ENCODE measurements around the gene ROBO2.

The ROBO2 gene

GRCh38 chr3:77348244-77348855 is 308.5 kb downstream of the ROBO2 start:
- Mint-ChIP-seq H3K36me3 (ENCODE audit: insufficient read depth) (no peaks in the 10 kb centered on the region), H3K27ac (ENCODE audit: low read depth) (no peak overlapping the region), H3K9me3 (peaks cover 33% of the 10 kb centered on the region), H3K4me1 (no peaks in the 10 kb centered on the region), H3K27me3 (no peaks in the 10 kb centered on the region), H3K4me3 (no peak overlapping the region)
- ATAC-seq (replicated peaks; ENCODE audit: extremely low read depth, poor library complexity, severe bottlenecking): no peak
- no peak for DNase-seq (ENCODE audit: low spot score in 2 of 2)

DNA sequence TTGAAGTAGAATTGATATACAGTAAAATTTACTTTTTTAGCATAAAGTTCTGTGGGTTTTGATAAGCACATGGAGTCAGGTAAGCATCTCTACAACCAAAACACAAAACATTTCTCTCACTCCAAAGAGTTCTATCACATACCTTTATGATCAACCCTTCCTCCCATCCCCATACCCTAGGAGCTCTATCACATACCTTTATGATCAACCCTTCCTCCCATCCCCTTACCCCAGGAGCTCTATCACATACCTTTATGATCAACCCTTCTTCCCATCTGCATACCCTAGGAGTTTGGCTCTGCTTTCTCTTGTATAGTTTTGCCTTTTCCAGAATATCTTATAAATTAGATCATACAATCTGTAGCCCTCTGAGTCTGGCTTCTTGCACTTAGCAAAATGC is 315.1 kb downstream of the ROBO2 start:
- H3K9me3 Mint-ChIP-seq: peaks cover 41% of the 10 kb centered on the region
- H3K4me1 Mint-ChIP-seq: no peaks in the 10 kb centered on the region
- no peaks in the 10 kb centered on the region for H3K27me3 Mint-ChIP-seq
- no peak overlapping the region for H3K27ac Mint-ChIP-seq (ENCODE audit: low read depth)
- no peak for ATAC-seq (replicated peaks; ENCODE audit: extremely low read depth, poor library complexity, severe bottlenecking)
- H3K36me3 Mint-ChIP-seq (ENCODE audit: insufficient read depth): no peaks in the 10 kb centered on the region
- no peak for DNase-seq (ENCODE audit: low spot score in 2 of 2)
- H3K4me3 Mint-ChIP-seq: no peak overlapping the region

DNA sequence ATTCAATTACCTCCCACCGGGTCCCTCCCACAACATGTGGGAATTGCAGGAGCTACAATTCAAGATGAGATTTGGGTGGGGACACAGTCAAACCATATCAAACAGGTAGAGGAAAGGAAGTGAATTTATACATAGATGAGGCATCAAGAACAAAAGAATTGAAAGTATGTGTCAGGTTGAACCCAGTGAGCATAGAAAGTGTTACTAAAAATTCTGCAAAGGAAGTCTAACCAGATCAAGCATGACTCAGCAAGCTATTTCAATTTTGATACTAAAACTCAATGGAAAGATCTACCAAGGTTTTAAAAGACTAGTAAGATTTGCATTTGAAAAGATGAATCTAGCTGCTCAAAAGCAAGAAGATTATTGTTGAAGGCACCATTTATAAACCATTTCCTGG is 323.0 kb downstream of the ROBO2 start:
- H3K4me3 Mint-ChIP-seq: no peak overlapping the region
- peaks cover 5% of the 10 kb centered on the region for H3K36me3 Mint-ChIP-seq (ENCODE audit: insufficient read depth)
- H3K9me3 Mint-ChIP-seq: peaks cover 32% of the 10 kb centered on the region
- H3K4me1 Mint-ChIP-seq: no peaks in the 10 kb centered on the region
- H3K27ac Mint-ChIP-seq (ENCODE audit: low read depth): no peak overlapping the region
- no peaks in the 10 kb centered on the region for H3K27me3 Mint-ChIP-seq
- ATAC-seq (replicated peaks; ENCODE audit: extremely low read depth, poor library complexity, severe bottlenecking): no peak
- no peak for DNase-seq (ENCODE audit: low spot score in 2 of 2)

DNA sequence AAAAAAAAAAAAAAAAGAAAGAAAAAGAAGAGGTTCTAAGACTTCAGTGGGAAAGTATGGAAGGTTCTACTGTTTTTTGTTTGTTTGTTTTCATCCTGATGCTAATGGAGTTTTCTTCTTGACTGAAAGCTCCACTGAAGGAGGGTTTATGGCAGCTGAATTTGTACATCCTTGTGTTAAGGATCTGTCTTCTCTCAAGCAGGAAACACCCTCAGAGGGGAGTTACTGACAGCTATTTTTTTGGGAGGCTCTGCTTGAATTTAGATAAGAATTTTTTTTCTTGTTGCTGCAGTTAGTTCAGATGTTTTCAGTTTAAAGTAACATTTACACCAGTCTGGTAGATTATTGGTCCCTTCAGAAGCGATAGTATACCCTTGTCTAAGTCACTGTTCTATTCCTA is 325.3 kb downstream of the ROBO2 start:
- H3K36me3 Mint-ChIP-seq (ENCODE audit: insufficient read depth): peaks cover 5% of the 10 kb centered on the region
- H3K27me3 Mint-ChIP-seq: no peaks in the 10 kb centered on the region
- ATAC-seq (replicated peaks; ENCODE audit: extremely low read depth, poor library complexity, severe bottlenecking) (no peak), DNase-seq (ENCODE audit: low spot score in 2 of 2) (no peak)
- H3K4me1 Mint-ChIP-seq: no peaks in the 10 kb centered on the region
- no peak overlapping the region for H3K27ac Mint-ChIP-seq (ENCODE audit: low read depth)
- no peak overlapping the region for H3K4me3 Mint-ChIP-seq
- H3K9me3 Mint-ChIP-seq: peaks cover 26% of the 10 kb centered on the region

GRCh38 chr3:77370413-77370812 is 330.5 kb downstream of the ROBO2 start:
- Mint-ChIP-seq H3K27ac (ENCODE audit: low read depth) (no peak overlapping the region), H3K27me3 (no peaks in the 10 kb centered on the region), H3K4me3 (no peak overlapping the region), H3K4me1 (no peaks in the 10 kb centered on the region), H3K9me3 (peaks cover 10% of the 10 kb centered on the region), H3K36me3 (ENCODE audit: insufficient read depth) (no peaks in the 10 kb centered on the region)
- ATAC-seq (replicated peaks; ENCODE audit: extremely low read depth, poor library complexity, severe bottlenecking): no peak
- DNase-seq (ENCODE audit: low spot score in 2 of 2): no peak

GRCh38 chr3:77372018-77372417 is 332.1 kb downstream of the ROBO2 start:
- no peak for DNase-seq (ENCODE audit: low spot score in 2 of 2)
- no peaks in the 10 kb centered on the region for H3K36me3 Mint-ChIP-seq (ENCODE audit: insufficient read depth)
- ATAC-seq (replicated peaks; ENCODE audit: extremely low read depth, poor library complexity, severe bottlenecking): no peak
- H3K9me3 Mint-ChIP-seq: peaks cover 5% of the 10 kb centered on the region
- H3K4me1 Mint-ChIP-seq: no peaks in the 10 kb centered on the region
- H3K4me3 Mint-ChIP-seq: no peak overlapping the region
- H3K27ac Mint-ChIP-seq (ENCODE audit: low read depth): no peak overlapping the region
- H3K27me3 Mint-ChIP-seq: no peaks in the 10 kb centered on the region

DNA sequence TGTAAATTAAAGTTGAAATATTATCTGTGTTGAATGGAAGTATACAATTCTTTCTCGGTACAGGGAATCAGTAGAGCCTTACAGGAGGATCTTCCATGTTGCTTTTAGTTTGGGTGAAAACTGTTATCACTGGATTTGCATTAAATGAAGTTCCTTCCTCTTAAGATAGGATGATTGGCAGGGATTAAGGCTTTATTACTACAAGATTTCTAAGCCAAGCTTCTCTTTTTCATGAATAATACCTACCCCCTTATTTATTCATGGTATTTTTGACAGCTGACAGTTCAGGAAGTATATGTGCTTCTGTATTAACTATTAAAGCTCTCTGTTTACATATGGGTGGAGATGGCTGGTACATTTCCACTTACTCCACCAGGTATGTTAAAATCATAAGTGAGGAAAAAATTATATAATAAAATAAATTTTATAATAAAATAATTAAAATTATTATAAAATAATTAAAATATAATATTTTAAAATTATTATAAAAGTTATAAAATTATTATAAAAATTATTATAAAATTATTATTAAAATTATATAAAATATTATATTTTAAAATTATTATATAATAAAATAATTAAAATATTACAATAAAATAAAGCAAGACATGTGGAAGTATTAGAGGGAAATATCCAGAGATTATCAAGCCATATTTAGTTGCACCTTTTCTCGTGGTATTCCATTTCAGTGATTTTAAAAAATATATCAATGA is 332.9 kb downstream of the ROBO2 start:
- Mint-ChIP-seq H3K36me3 (ENCODE audit: insufficient read depth) (no peaks in the 10 kb centered on the region), H3K4me1 (no peaks in the 10 kb centered on the region), H3K9me3 (peaks cover 5% of the 10 kb centered on the region)

DNA sequence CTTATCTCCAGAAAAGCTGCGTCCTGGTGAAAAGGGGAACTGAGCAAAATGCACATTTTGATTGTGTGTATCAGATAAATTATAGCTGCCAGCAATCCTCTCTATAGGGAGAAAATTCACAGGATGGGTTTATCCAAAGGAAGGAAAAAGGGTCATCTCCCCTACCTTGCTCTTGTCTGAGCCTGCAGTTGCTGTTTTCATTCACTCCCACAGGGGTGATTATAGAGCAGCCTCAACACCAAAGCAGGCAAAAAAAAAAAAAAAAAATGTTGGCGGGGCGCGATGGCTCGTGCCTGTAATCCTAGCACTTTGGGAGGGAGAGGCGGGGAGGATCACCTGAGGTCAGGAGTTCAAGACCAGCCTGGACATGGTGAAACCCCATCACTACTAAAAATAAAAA is 333.7 kb downstream of the ROBO2 start:
- peaks cover 5% of the 10 kb centered on the region for H3K9me3 Mint-ChIP-seq
- no peak overlapping the region for H3K4me3 Mint-ChIP-seq
- ATAC-seq (replicated peaks; ENCODE audit: extremely low read depth, poor library complexity, severe bottlenecking): no peak
- no peaks in the 10 kb centered on the region for H3K4me1 Mint-ChIP-seq
- no peak for DNase-seq (ENCODE audit: low spot score in 2 of 2)
- H3K27ac Mint-ChIP-seq (ENCODE audit: low read depth): no peak overlapping the region
- H3K36me3 Mint-ChIP-seq (ENCODE audit: insufficient read depth): no peaks in the 10 kb centered on the region
- no peaks in the 10 kb centered on the region for H3K27me3 Mint-ChIP-seq

More for the DNA sequence above, 332.9 kb downstream of the ROBO2 start:
- DNase-seq (ENCODE audit: low spot score in 2 of 2): no peak
- no peak overlapping the region for H3K4me3 Mint-ChIP-seq
- ATAC-seq (replicated peaks; ENCODE audit: extremely low read depth, poor library complexity, severe bottlenecking): no peak
- no peak overlapping the region for H3K27ac Mint-ChIP-seq (ENCODE audit: low read depth)
- H3K27me3 Mint-ChIP-seq: no peaks in the 10 kb centered on the region

DNA sequence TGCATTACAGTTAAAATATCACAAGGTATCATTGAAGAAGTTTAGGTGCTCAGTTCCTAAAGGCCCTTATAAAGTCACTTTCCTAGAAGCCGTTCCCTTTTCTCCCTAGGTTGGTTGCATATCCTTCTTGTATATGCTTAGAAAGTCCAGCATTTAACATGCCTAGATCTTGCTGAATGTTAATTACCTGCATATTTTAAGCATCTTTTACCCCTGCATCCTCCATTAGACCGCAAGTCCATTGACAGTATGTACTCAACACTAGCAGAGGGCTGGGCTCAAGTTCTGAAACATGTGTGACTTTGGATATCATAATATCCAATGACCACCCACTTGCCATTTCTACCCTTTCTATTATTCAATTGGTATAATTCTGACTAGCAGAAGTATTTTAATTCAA is 336.6 kb downstream of the ROBO2 start:
- no peak overlapping the region for H3K4me3 Mint-ChIP-seq
- H3K4me1 Mint-ChIP-seq: no peaks in the 10 kb centered on the region
- H3K36me3 Mint-ChIP-seq (ENCODE audit: insufficient read depth): no peaks in the 10 kb centered on the region
- H3K27me3 Mint-ChIP-seq: no peaks in the 10 kb centered on the region
- DNase-seq (ENCODE audit: low spot score in 2 of 2) (no peak), ATAC-seq (replicated peaks; ENCODE audit: extremely low read depth, poor library complexity, severe bottlenecking) (no peak)
- H3K9me3 Mint-ChIP-seq: peaks cover 21% of the 10 kb centered on the region
- no peak overlapping the region for H3K27ac Mint-ChIP-seq (ENCODE audit: low read depth)

GRCh38 chr3:77377717-77378116 is 337.8 kb downstream of the ROBO2 start:
- H3K36me3 Mint-ChIP-seq (ENCODE audit: insufficient read depth): no peaks in the 10 kb centered on the region
- ATAC-seq (replicated peaks; ENCODE audit: extremely low read depth, poor library complexity, severe bottlenecking): no peak
- H3K9me3 Mint-ChIP-seq: peaks cover 19% of the 10 kb centered on the region
- DNase-seq (ENCODE audit: low spot score in 2 of 2): no peak
- H3K4me3 Mint-ChIP-seq: no peak overlapping the region
- no peak overlapping the region for H3K27ac Mint-ChIP-seq (ENCODE audit: low read depth)
- no peaks in the 10 kb centered on the region for H3K27me3 Mint-ChIP-seq
- no peaks in the 10 kb centered on the region for H3K4me1 Mint-ChIP-seq

- Mint-ChIP-seq H3K27ac (ENCODE audit: low read depth) (no peak overlapping the region), H3K9me3 (peaks cover 20% of the 10 kb centered on the region), H3K4me1 (no peaks in the 10 kb centered on the region), H3K27me3 (no peaks in the 10 kb centered on the region), H3K36me3 (ENCODE audit: insufficient read depth) (no peaks in the 10 kb centered on the region), H3K4me3 (no peak overlapping the region)
- DNase-seq (ENCODE audit: low spot score in 2 of 2) (no peak), ATAC-seq (replicated peaks; ENCODE audit: extremely low read depth, poor library complexity, severe bottlenecking) (no peak)
Measured at GRCh38 chr3:77380136-77380535, 340.2 kb downstream of the ROBO2 start.

DNA sequence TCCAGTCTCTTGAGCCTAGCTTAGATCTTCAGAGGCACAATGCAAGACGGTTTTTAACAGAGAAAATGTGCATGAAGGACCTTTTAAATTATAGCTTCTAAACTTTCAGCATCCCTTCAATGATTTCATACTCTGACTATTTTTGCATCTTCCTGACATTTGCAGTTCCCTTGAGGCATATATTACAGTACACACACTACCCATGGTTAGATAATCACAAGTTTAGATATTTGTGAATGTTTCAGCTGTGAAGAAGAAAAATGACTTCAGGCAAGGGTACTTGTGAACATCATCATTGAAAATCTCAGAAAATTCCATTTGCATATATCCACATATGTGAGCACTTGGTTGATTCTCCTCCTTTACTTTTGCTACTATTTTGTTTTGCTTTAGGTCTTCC is 341.5 kb downstream of the ROBO2 start:
- no peak overlapping the region for H3K27ac Mint-ChIP-seq (ENCODE audit: low read depth)
- no peak for DNase-seq (ENCODE audit: low spot score in 2 of 2)
- no peak for ATAC-seq (replicated peaks; ENCODE audit: extremely low read depth, poor library complexity, severe bottlenecking)
- H3K36me3 Mint-ChIP-seq (ENCODE audit: insufficient read depth): no peaks in the 10 kb centered on the region
- H3K27me3 Mint-ChIP-seq: no peaks in the 10 kb centered on the region
- no peak overlapping the region for H3K4me3 Mint-ChIP-seq
- no peaks in the 10 kb centered on the region for H3K4me1 Mint-ChIP-seq
- peaks cover 20% of the 10 kb centered on the region for H3K9me3 Mint-ChIP-seq

- no peak overlapping the region for H3K4me3 Mint-ChIP-seq
- ATAC-seq (replicated peaks; ENCODE audit: extremely low read depth, poor library complexity, severe bottlenecking): no peak
- H3K9me3 Mint-ChIP-seq: peaks cover 16% of the 10 kb centered on the region
- no peaks in the 10 kb centered on the region for H3K36me3 Mint-ChIP-seq (ENCODE audit: insufficient read depth)
- DNase-seq (ENCODE audit: low spot score in 2 of 2): no peak
- H3K27me3 Mint-ChIP-seq: no peaks in the 10 kb centered on the region
- H3K27ac Mint-ChIP-seq (ENCODE audit: low read depth): no peak overlapping the region
- H3K4me1 Mint-ChIP-seq: no peaks in the 10 kb centered on the region
Measured at GRCh38 chr3:77392181-77392580, 352.3 kb downstream of the ROBO2 start.
